WI38 (cell line): Measurements from ENCODE around the gene KDM4C.
"Not testable (repeated sequence)": the region's sequence is repeated elsewhere in the genome, so short reads cannot be mapped to it uniquely, and the experiment has no call there.

ENCODE experiments used
- H3K4me3 ChIP-seq: 2 replicates; pipeline ENCODE4 v1.5.1; 2011; ENCODE audit warnings: low read depth, mild to moderate bottlenecking, control low read depth, low read length
- TF ChIP-seq, protein P1 (sequence below): IDR thresholded peaks from 2 replicates; pipeline ENCODE4 v1.5.1; 2012; ENCODE audit warnings: low read depth, mild to moderate bottlenecking, control low read depth, low read length

KDM4C gene

DNA sequence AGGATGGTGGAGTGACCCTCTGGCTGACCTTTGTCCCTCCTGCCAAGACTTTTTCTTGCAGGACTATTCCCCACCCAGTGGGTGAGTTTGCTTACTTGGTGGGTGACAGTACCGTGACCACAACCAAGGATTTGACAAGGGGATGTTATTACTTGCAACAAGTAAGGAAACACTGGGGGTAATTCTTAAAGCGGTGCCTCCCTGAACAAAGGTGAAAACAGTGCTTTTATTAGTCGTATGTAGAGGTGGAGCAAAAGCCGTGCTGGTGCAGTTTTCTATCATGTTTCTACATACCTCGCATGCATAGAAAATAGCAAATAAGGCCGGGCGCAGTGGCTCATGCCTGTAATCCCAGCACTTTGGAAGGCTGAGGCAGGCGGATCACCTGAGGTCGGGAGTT, 41.0 kb upstream of the KDM4C start:
- no peak overlapping the region for H3K4me3 ChIP-seq
- TF ChIP-seq, protein P1, sequence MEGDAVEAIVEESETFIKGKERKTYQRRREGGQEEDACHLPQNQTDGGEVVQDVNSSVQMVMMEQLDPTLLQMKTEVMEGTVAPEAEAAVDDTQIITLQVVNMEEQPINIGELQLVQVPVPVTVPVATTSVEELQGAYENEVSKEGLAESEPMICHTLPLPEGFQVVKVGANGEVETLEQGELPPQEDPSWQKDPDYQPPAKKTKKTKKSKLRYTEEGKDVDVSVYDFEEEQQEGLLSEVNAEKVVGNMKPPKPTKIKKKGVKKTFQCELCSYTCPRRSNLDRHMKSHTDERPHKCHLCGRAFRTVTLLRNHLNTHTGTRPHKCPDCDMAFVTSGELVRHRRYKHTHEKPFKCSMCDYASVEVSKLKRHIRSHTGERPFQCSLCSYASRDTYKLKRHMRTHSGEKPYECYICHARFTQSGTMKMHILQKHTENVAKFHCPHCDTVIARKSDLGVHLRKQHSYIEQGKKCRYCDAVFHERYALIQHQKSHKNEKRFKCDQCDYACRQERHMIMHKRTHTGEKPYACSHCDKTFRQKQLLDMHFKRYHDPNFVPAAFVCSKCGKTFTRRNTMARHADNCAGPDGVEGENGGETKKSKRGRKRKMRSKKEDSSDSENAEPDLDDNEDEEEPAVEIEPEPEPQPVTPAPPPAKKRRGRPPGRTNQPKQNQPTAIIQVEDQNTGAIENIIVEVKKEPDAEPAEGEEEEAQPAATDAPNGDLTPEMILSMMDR, result no peak

DNA sequence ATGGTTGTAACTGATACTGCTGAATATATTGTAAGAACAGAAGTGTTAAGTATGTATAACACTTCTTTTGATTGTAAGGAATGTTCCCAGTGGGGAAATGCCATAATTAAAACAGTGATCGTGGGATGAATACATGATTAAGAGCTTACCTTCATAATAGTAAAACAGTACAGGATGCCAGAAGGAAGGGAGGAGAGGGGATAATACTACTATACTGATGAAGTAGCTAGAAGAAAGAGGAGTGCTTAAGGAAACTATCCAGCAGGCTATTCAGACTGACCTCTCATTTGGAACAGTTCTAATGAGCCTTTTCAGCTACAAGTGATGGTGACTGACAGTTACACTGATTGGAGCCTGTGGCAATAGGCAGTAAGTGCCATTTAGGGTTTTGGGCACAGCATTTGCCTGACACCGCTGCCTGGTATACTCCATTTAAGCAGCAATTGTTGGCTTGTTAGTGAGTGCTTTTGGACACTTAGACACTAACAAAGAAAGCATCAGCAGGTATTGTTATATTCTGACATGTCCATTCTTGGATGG, 33.8 kb upstream of the KDM4C start:
- TF ChIP-seq, protein P1, result no peak

DNA sequence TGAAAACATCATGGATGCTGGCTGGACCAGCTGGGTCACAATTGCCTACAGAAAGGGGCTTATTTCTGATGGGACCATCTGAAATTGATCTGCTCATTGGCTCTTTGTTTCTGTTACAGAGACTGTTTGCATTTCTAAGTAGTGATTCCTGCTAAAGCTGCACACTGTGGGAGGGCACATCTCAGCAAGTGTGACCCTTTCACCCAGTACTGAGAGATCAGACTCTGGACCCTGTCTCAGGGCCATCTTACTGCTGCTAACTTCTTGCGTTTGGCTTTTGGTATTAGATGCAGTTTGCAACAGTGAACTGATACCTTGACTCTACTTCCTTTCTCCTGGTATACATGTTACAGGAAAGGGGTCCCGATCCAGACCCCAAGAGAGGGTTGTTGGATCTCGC, 24.5 kb upstream of the KDM4C start:
- H3K4me3 ChIP-seq, result no peak overlapping the region
- TF ChIP-seq, protein P1, result no peak

More for the DNA sequence above, 33.8 kb upstream of the KDM4C start:
- no peak overlapping the region for H3K4me3 ChIP-seq

DNA sequence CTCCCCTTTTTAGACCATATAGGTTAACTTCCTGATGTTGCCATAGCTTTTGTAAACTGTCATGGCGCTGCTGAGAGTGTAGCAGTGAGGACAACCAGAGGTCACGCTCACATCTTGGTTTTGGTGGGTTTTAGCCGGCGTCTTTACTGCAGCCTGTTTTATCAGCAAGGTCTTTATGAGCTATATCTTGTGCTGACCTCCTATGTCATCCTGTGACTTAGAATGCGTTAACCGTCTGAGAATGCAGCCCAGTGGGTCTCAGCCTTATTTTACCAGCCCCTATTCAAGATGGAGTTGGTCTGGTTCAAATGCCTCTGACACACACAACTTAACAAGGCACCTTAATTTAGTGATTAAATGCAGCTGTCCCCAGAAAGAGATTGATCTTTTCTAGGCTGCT, 23.9 kb upstream of the KDM4C start:
- TF ChIP-seq, protein P1, result no peak
- H3K4me3 ChIP-seq, result no peak overlapping the region

DNA sequence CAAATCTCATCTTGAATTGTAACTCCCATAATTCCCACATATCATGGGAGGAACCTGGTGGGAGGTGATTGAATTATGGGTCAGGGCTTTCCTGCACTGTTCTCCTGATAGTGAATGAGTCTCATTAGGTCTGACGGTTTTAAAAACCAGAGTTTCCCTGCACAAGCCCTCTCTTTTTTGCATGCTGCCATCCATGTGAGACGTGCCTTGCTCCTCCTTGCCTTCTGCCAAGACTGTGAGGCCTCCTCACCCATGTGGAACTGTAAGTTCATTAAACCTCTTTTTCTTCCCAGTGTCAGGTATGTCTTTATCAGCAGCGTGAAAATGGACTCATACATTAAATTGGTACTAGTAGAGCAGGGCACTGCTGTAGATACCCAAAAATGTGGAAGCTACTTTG, 22.4 kb upstream of the KDM4C start:
- TF ChIP-seq, protein P1, result no peak
- no peak overlapping the region for H3K4me3 ChIP-seq

DNA sequence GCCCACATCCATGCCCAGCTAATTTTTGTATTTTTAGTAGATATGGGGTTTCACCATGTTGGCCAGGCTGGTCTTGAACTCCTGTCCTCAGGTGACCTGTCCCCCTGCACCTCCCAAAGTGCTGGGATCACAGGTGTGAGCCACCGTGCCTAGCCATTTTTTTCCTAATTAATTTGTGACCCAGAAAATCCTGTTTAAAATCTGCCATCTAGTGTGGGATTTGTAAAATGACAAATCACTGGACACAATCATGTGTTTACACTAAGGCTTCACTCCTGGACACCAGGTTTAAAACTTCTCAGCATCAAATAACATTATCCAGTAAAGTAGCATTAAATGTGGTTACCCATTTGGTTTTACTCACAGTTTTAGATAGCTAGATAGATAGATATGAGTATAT, 18.6 kb upstream of the KDM4C start:
- TF ChIP-seq, protein P1, result no peak
- H3K4me3 ChIP-seq, result no peak overlapping the region

DNA sequence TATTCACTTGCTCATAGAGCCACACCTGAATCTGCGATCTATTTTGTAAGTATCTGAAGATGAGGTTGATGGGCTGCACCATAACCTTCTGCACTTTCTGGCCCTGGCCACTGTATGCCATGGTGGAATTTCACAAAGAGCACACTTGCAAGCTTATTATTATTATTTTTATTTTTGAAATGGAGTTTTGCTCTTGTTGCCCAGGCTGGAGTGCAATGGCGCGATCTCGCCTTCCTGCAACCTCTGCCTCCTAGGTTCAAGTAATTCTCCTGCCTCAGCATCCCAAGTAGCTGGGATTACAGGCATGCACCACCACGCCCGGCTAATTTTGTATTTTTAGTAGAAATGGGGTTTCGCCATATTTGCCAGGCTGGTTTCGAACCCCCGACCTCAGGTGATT, 8.9 kb upstream of the KDM4C start:
- not testable (repeated sequence) for H3K4me3 ChIP-seq

DNA sequence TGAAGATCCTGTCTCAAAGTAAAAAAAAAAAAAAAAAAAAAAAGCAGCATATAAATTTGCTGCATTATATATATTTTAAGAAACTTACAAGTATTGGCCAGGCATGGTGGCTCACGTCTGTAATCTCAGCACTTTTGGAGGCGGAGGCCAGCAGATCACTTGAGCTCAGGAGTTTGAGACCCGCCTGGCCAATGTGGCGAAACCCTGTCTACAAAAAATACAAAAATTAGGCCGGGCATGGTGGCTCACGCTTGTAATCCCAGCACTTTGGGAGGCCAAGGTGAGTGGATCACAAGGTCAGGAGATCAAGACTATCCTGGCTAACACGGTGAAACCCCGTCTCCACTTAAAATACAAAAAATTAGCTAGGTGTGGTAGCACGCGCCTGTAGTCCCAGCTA, 2.9 kb upstream of the KDM4C start:
- H3K4me3 ChIP-seq, result not testable (repeated sequence)
